ENCODE data around the gene RELL1. TPM values are rescaled to one million over a fixed set of nuclear protein-coding genes. Genes with fewer than 3 reads are reported as not detected.

RELL1 gene
- total and polyA plus RNA-seq, 3 donors from 2014 or later, result 3.1 to 20.4 (median 10.2) TPM

DNA sequence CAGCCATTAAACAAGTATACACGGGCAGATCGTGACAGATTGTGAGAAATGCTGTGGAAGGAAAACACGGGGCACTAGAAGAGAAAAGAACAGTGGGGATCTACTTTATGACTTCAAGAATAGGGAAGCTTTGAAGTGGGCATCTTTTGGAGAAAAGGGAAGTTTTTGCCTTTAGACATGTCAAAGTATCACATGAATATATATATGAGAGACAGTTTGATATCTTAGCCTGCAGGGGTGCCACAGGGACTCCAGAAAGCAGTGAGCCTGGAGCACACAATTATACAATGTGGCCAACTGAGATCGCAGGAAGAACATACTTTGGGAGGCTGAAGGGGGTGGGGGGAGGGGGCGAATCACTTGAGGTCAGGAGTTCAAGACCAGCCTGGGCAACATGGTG lies 35.7 kb downstream of the RELL1 start:
- Histone ChIP-seq H3K9me3 (no peaks in the 10 kb centered on the region), H3K4me1 (no peaks in the 10 kb centered on the region), H3K27ac (no peak overlapping the region), H3K27me3 (no peaks in the 10 kb centered on the region), H3K36me3 (ENCODE audit: low read depth, missing control alignments) (no peaks in the 10 kb centered on the region), H3K4me3 (no peak overlapping the region)
- WGBS, 2 donors, result 83 to 89% methylated on average over 5 of the region's 5 CpGs
- TF ChIP-seq CTCF (IDR thresholded peaks at IDR 0.05) (no peak), POLR2A (IDR thresholded peaks at IDR 0.05) (no peak)
- intact Hi-C loops (cut with DNase I; ENCODE audit: low total_unique reads), result no loop called here
- DNase-seq, result no peak

- 88 to 93% methylated on average over 10 to 11 of the region's 11 CpGs for WGBS, 2 donors
- Histone ChIP-seq H3K4me1 (no peaks in the 10 kb centered on the region), H3K36me3 (ENCODE audit: low read depth, missing control alignments) (no peaks in the 10 kb centered on the region), H3K4me3 (no peak overlapping the region), H3K27me3 (no peaks in the 10 kb centered on the region), H3K27ac (no peak overlapping the region), H3K9me3 (no peaks in the 10 kb centered on the region)
- intact Hi-C loops (cut with DNase I; ENCODE audit: low total_unique reads), result no loop called here
- no peak for DNase-seq
- TF ChIP-seq CTCF (IDR thresholded peaks at IDR 0.05) (no peak), POLR2A (IDR thresholded peaks at IDR 0.05) (no peak)
These were observed 36.9 kb downstream of the RELL1 start for GRCh38 chr4:37649268-37649667.

GRCh38 chr4:37648084-37648817 lies 37.9 kb downstream of the RELL1 start:
- Histone ChIP-seq H3K4me1 (no peaks in the 10 kb centered on the region), H3K36me3 (ENCODE audit: low read depth, missing control alignments) (no peaks in the 10 kb centered on the region), H3K4me3 (no peak overlapping the region), H3K27ac (no peak overlapping the region), H3K27me3 (no peaks in the 10 kb centered on the region), H3K9me3 (no peaks in the 10 kb centered on the region)
- 60 to 67% methylated on average over 8 of the region's 8 CpGs for WGBS, 2 donors
- DNase-seq, result peak; percentile 26
- TF ChIP-seq POLR2A (IDR thresholded peaks at IDR 0.05) (no peak), CTCF (IDR thresholded peaks at IDR 0.05) (no peak)
- intact Hi-C loops (cut with DNase I; ENCODE audit: low total_unique reads), result no loop called here

DNA sequence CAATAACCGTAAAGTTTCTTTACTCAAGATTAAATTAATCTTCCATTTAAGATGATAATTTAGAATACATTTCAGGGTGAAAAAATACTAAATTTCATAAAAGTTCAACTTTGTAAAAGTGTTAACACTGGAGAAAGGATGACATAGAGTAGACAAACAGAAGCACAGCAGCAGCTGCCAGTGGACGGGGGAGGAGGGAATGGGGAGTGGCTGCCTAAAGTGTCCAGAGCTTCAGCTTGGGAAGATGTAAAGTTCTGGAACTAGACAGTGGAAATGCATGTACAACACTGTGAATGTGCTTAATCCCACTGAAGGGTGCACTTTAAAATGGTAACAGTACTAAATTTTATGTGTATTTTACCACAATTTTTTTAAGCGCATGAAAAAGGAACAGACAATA lies 39.9 kb downstream of the RELL1 start:
- H3K27ac ChIP-seq, result no peak overlapping the region
- DNase-seq, result no peak
- no peaks in the 10 kb centered on the region for H3K9me3 ChIP-seq
- H3K27me3 ChIP-seq, result no peaks in the 10 kb centered on the region
- no peak for TF ChIP-seq POLR2A (IDR thresholded peaks at IDR 0.05)
- TF ChIP-seq CTCF (IDR thresholded peaks at IDR 0.05), result no peak
- intact Hi-C loops (cut with DNase I; ENCODE audit: low total_unique reads), result no loop called here
- H3K4me1 ChIP-seq, result no peaks in the 10 kb centered on the region
- no peaks in the 10 kb centered on the region for H3K36me3 ChIP-seq (ENCODE audit: low read depth, missing control alignments)
- no peak overlapping the region for H3K4me3 ChIP-seq
- WGBS, 2 donors, result 60 to 76% methylated on average over 3 of the region's 3 CpGs

DNA sequence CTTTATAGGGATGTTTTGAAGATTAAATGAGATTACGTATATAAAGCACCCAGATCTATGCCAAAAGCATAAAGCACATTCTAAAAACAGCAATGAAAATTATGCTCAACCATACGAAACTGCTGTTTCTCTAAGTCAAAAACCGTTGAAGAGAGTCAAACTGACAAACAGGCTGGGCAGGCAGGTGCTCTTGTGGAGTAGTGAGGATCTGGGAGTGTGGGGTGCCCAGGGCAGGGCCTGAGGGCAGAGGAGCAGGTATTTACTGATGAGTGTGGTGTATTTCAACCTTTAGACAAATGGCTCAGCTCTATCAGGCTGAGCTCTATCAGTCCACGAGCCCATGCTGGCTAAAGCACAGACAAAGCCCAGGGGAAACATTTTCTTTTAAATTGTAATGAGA lies 40.4 kb downstream of the RELL1 start:
- no peaks in the 10 kb centered on the region for H3K27me3 ChIP-seq
- no peaks in the 10 kb centered on the region for H3K4me1 ChIP-seq
- H3K4me3 ChIP-seq, result no peak overlapping the region
- 81 to 84% methylated on average over 4 of the region's 4 CpGs for WGBS, 2 donors
- no peak overlapping the region for H3K27ac ChIP-seq
- no peaks in the 10 kb centered on the region for H3K9me3 ChIP-seq
- DNase-seq, result no peak
- TF ChIP-seq CTCF (IDR thresholded peaks at IDR 0.05) (no peak), POLR2A (IDR thresholded peaks at IDR 0.05) (no peak)
- intact Hi-C loops (cut with DNase I; ENCODE audit: low total_unique reads), result no loop called here
- no peaks in the 10 kb centered on the region for H3K36me3 ChIP-seq (ENCODE audit: low read depth, missing control alignments)
